ENCODE measurements around the gene ASNSD1. TPM values are rescaled to one million over a fixed set of nuclear protein-coding genes. Genes with fewer than 3 reads are reported as not detected.

Gene ASNSD1
- total and polyA plus RNA-seq, 2 of the 13 experiments (the other 11 are each of a cell fraction or from before 2014, with no cell fraction given) = 35.1 to 96.6 TPM

- TF ChIP-seq, protein P1, sequence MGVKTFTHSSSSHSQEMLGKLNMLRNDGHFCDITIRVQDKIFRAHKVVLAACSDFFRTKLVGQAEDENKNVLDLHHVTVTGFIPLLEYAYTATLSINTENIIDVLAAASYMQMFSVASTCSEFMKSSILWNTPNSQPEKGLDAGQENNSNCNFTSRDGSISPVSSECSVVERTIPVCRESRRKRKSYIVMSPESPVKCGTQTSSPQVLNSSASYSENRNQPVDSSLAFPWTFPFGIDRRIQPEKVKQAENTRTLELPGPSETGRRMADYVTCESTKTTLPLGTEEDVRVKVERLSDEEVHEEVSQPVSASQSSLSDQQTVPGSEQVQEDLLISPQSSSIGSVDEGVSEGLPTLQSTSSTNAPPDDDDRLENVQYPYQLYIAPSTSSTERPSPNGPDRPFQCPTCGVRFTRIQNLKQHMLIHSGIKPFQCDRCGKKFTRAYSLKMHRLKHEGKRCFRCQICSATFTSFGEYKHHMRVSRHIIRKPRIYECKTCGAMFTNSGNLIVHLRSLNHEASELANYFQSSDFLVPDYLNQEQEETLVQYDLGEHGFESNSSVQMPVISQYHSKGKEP (CRISPR knock-in tag; IDR thresholded peaks at IDR 0.05) = peak; percentile 85; the same call in 1 of the 2 replicates
- TF ChIP-seq SMC3 (IDR thresholded peaks at IDR 0.05; ENCODE audit: low read length) (no peak; the same call in 1 of the 2 replicates), HNRNPK (IDR thresholded peaks at IDR 0.05; ENCODE audit: low read depth, low read length, poor library complexity, severe bottlenecking) (peak; percentile 80), JUN (CRISPR knock-in tag; IDR thresholded peaks at IDR 0.05) (peak; percentile 80; the same call in 1 of the 2 replicates), RARA (CRISPR knock-in tag; IDR thresholded peaks at IDR 0.05) (no peak; the same call in 1 of the 2 replicates), ZNF883 (CRISPR knock-in tag; IDR thresholded peaks at IDR 0.05; ENCODE audit: not compliant biosample characterization) (peak; percentile 99), ETV6 (CRISPR knock-in tag; conservative IDR thresholded peaks at IDR 0.05) (peak; percentile 83), ZNF746 (CRISPR knock-in tag; IDR thresholded peaks at IDR 0.05) (peak; percentile 82), THRA (CRISPR knock-in tag; IDR thresholded peaks at IDR 0.05; ENCODE audit: borderline replicate concordance) (peak; percentile 78), FUBP1 (CRISPR knock-in tag; IDR thresholded peaks at IDR 0.05; ENCODE audit: borderline replicate concordance) (no peak), KLF15 (CRISPR knock-in tag; IDR thresholded peaks at IDR 0.05; ENCODE audit: borderline replicate concordance) (peak; percentile 96), EED (CRISPR knock-in tag; IDR thresholded peaks at IDR 0.05) (peak; percentile 95), JARID2 (CRISPR knock-in tag; IDR thresholded peaks at IDR 0.05; ENCODE audit: insufficient replicate concordance) (no peak), MED13 (CRISPR knock-in tag; IDR thresholded peaks at IDR 0.05) (0 out of 2 replicates have a peak, but pooled peaks have one; percentile 63), ZNF282 (IDR thresholded peaks at IDR 0.05; ENCODE audit: partially characterized antibody) (no peak), NR3C1 (CRISPR knock-in tag; IDR thresholded peaks at IDR 0.05) (no peak)
- TF ChIP-seq, protein P2, sequence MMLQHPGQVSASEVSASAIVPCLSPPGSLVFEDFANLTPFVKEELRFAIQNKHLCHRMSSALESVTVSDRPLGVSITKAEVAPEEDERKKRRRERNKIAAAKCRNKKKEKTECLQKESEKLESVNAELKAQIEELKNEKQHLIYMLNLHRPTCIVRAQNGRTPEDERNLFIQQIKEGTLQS (CRISPR knock-in tag; IDR thresholded peaks at IDR 0.05) = 0 out of 2 replicates have a peak, but pooled peaks have one; percentile 18
Observed at GRCh38 chr2:189674374-189675112, 13.3 kb downstream of the ASNSD1 start, which contains the start of gene ANKAR (continued).

All from HepG2 (cell line).